IMR-90 (cell line): ENCODE results near the gene BEST1. TPM values are rescaled to one million over a fixed set of nuclear protein-coding genes. Genes with fewer than 3 reads are reported as not detected.

Experiments used
- ATAC-seq: fragments of 200-7000 bp; cut with Tn5 transposase; 2 replicates; pipeline ENCODE4 v1.9.1; 2020; ENCODE audit warnings: low read depth, mild to moderate bottlenecking, moderate library complexity
- BruUV-seq: library from RNA; stranded (reverse); fragments of 400-500 nt; replicated peaks from 2 replicates; lab custom pipeline; 2021; lab: Mats Ljungman, UMichigan
- CTCF ChIA-PET: fragments of 300-600 bp; formaldehyde crosslinking; extraction: SDS; loops from one replicate; lab custom pipeline; 2021; ENCODE audit warnings: antibody characterized with exemption; lab: Yijun Ruan, JAX
- POLR2A ChIA-PET: fragments of 300-600 bp; sonication (Branson Sonifier 250); formaldehyde crosslinking; loops from one replicate; lab custom pipeline; 2022; ENCODE audit warnings: antibody characterized with exemption; ENCODE audit not compliant: unreplicated experiment; lab: Charles Lee
- DNase-seq: peaks from one replicate; pipeline ENCODE4 v3.0.0; 2013
- H2AFZ ChIP-seq: replicated peaks from 2 replicates; pipeline ENCODE3; 2013; ENCODE audit warnings: low read length, mild to moderate bottlenecking; ENCODE audit not compliant: poor library complexity
- H2AK5ac ChIP-seq: 2 replicates; pipeline ENCODE4 v1.6.1; 2013; ENCODE audit warnings: low read depth, low read length, inconsistent platforms
- H2AK9ac ChIP-seq: replicated peaks from 2 replicates; pipeline ENCODE3; 2013; ENCODE audit warnings: mild to moderate bottlenecking, low read depth, low read length, moderate library complexity; ENCODE audit not compliant: poor library complexity
- H2BK120ac ChIP-seq: 2 replicates; pipeline ENCODE4 v1.6.1; 2013; ENCODE audit warnings: low read depth, low read length, inconsistent platforms
- H2BK15ac ChIP-seq: 3 replicates; pipeline ENCODE4 v1.6.1; 2013; ENCODE audit warnings: low read depth, low read length, inconsistent platforms
- H2BK20ac ChIP-seq: 2 replicates; pipeline ENCODE4 v1.6.1; 2013; ENCODE audit warnings: low read depth, mild to moderate bottlenecking, inconsistent platforms, low read length, moderate library complexity
- H2BK5ac ChIP-seq: 2 replicates; pipeline ENCODE4 v1.6.1; 2013; ENCODE audit warnings: mild to moderate bottlenecking, low read depth, low read length, inconsistent platforms; ENCODE audit not compliant: poor library complexity, severe bottlenecking
- H3K14ac ChIP-seq: replicated peaks from 2 replicates; pipeline ENCODE4 v1.6.1; 2013; ENCODE audit warnings: low read depth, low read length, inconsistent platforms
- H3K18ac ChIP-seq: 2 replicates; pipeline ENCODE4 v1.6.1; 2013; ENCODE audit warnings: low read depth, low read length, control low read depth
- H3K23ac ChIP-seq: 2 replicates; pipeline ENCODE4 v1.6.1; 2013; ENCODE audit warnings: low read depth, low read length, inconsistent platforms
- H3K27ac ChIP-seq: 2 replicates; pipeline ENCODE4 v1.5.1; 2013; ENCODE audit warnings: mild to moderate bottlenecking, control low read depth, low read length; ENCODE audit not compliant: insufficient read depth
- H3K27me3 ChIP-seq: 2 replicates; pipeline ENCODE4 v1.6.1; 2013; ENCODE audit warnings: low read length; ENCODE audit not compliant: control insufficient read depth, insufficient read depth
- H3K36me3 ChIP-seq: 2 replicates; pipeline ENCODE4 v1.6.1; 2013; ENCODE audit warnings: low read length, mixed read lengths; ENCODE audit not compliant: control insufficient read depth, insufficient read depth
- H3K4ac ChIP-seq: 2 replicates; pipeline ENCODE4 v1.6.1; 2013; ENCODE audit warnings: low read depth, low read length, inconsistent platforms
- H3K4me1 ChIP-seq: 2 replicates; pipeline ENCODE4 v1.6.1; 2013; ENCODE audit warnings: low read length, mixed read lengths; ENCODE audit not compliant: control insufficient read depth, insufficient read depth
- H3K4me2 ChIP-seq: 2 replicates; pipeline ENCODE4 v1.6.1; 2013; ENCODE audit warnings: low read depth, mild to moderate bottlenecking, control low read depth, low read length, moderate library complexity
- H3K4me3 ChIP-seq: 2 replicates; pipeline ENCODE4 v1.5.1; 2013; ENCODE audit warnings: low read depth, mild to moderate bottlenecking, control low read depth, low read length, moderate library complexity; ENCODE audit not compliant: insufficient read depth
- H3K56ac ChIP-seq: 2 replicates; pipeline ENCODE4 v1.6.1; 2013; ENCODE audit warnings: low read length, inconsistent platforms; ENCODE audit not compliant: insufficient read depth; ENCODE audit errors: extremely low read depth
- H3K79me1 ChIP-seq, 2 experiments: 2 replicates each; pipeline ENCODE4 v1.6.1; 2013; ENCODE audit warnings: low read length in 2 of 2, inconsistent platforms in 1 of 2, low read depth in 1 of 2
- H3K9ac ChIP-seq: 2 replicates; pipeline ENCODE4 v1.6.1; 2013; ENCODE audit warnings: low read depth, low read length, control low read depth
- H3K9me1 ChIP-seq: 2 replicates; pipeline ENCODE4 v1.6.1; 2013; ENCODE audit warnings: low read length, inconsistent platforms; ENCODE audit not compliant: insufficient read depth
- H3K9me3 ChIP-seq: 2 replicates; pipeline ENCODE4 v1.6.1; 2013; ENCODE audit warnings: low read length; ENCODE audit not compliant: control insufficient read depth, insufficient read depth
- H4K20me1 ChIP-seq: 2 replicates; pipeline ENCODE4 v1.6.1; 2013; ENCODE audit warnings: low read length, inconsistent platforms; ENCODE audit not compliant: insufficient read depth
- H4K5ac ChIP-seq: 2 replicates; pipeline ENCODE4 v1.6.1; 2013; ENCODE audit warnings: mild to moderate bottlenecking, low read depth, low read length, control low read depth
- H4K8ac ChIP-seq, 2 experiments: 2 replicates each; pipeline ENCODE4 v1.6.1; 2013; ENCODE audit warnings: low read depth in 2 of 2, low read length in 2 of 2, control low read depth in 1 of 2, inconsistent platforms in 1 of 2
- H4K91ac ChIP-seq: 2 replicates; pipeline ENCODE4 v1.6.1; 2013; ENCODE audit warnings: low read depth, low read length, inconsistent platforms; ENCODE audit not compliant: insufficient read depth
- BHLHE40 ChIP-seq: fragments of 150-350 bp; IDR thresholded peaks from 2 replicates; pipeline ENCODE4 v1.6.1; 2016; ENCODE audit warnings: mild to moderate bottlenecking, low read depth, low read length
- CEBPB ChIP-seq: IDR thresholded peaks from 2 replicates; pipeline ENCODE4 v1.6.1; 2012; ENCODE audit warnings: low read depth, low read length, improper control_type of control experiment
- CHD1 ChIP-seq: IDR thresholded peaks from 2 replicates; pipeline ENCODE4 v1.6.1; 2012; ENCODE audit warnings: low read depth, low read length, improper control_type of control experiment
- CTCF ChIP-seq: conservative IDR thresholded peaks from 2 replicates; pipeline ENCODE4 v1.5.1; 2012; ENCODE audit warnings: mild to moderate bottlenecking, low read depth, low read length, improper control_type of control experiment
- MAFK ChIP-seq: IDR thresholded peaks from 2 replicates; pipeline ENCODE4 v1.6.1; 2012; ENCODE audit warnings: low read depth, low read length, improper control_type of control experiment
- MAZ ChIP-seq: IDR thresholded peaks from 2 replicates; pipeline ENCODE4 v1.6.1; 2012; ENCODE audit warnings: low read depth, mild to moderate bottlenecking, low read length, improper control_type of control experiment, moderate library complexity, borderline replicate concordance
- MXI1 ChIP-seq: IDR thresholded peaks from 2 replicates; pipeline ENCODE4 v1.6.1; 2012; ENCODE audit warnings: low read depth, mild to moderate bottlenecking, low read length, moderate library complexity, borderline replicate concordance
- NFE2L2 ChIP-seq: fragments of 150-350 bp; IDR thresholded peaks from 2 replicates; pipeline ENCODE4 v1.6.1; 2016; ENCODE audit warnings: low read depth, mild to moderate bottlenecking, low read length
- POLR2A ChIP-seq: IDR thresholded peaks from 2 replicates; pipeline ENCODE4 v1.6.1; 2012; ENCODE audit warnings: mild to moderate bottlenecking, low read depth, low read length
- RAD21 ChIP-seq: IDR thresholded peaks from 2 replicates; pipeline ENCODE4 v1.6.1; 2012; ENCODE audit warnings: low read length, improper control_type of control experiment
- RCOR1 ChIP-seq: IDR thresholded peaks from 2 replicates; pipeline ENCODE4 v1.6.1; 2012; ENCODE audit warnings: mild to moderate bottlenecking, low read length, improper control_type of control experiment; ENCODE audit not compliant: insufficient replicate concordance
- RFX5 ChIP-seq: IDR thresholded peaks from 2 replicates; pipeline ENCODE4 v1.8.0; 2012; ENCODE audit warnings: low read depth, mild to moderate bottlenecking, low read length, moderate library complexity
- SMC3 ChIP-seq: fragments of 150-350 bp; IDR thresholded peaks from 2 replicates; pipeline ENCODE4 v1.6.1; 2016; ENCODE audit warnings: low read depth, mild to moderate bottlenecking, antibody characterized with exemption, low read length, moderate library complexity
- USF2 ChIP-seq: fragments of 150-350 bp; IDR thresholded peaks from 2 replicates; pipeline ENCODE4 v1.6.1; 2017; ENCODE audit warnings: mild to moderate bottlenecking, antibody characterized with exemption, low read length, low read depth
- WGBS, 2 experiments: methylation state at CpG; one replicate each; pipeline versions ENCODE4 v1.1.5 to v1.1.7; 2013; ENCODE audit warnings: missing lambda C conversion rate in 2 of 2; ENCODE audit not compliant: insufficient read length in 1 of 2; ENCODE audit errors: extremely low coverage in 2 of 2; 5-methylcytosine and 5-hydroxymethylcytosine counted together
- dilution Hi-C: fragments of 300-500 bp; cut with HindIII; formaldehyde crosslinking; loops from one replicate; pipeline ENCODE4 v1.14.3; 2018; ENCODE audit warnings: low sequenced_read_pairs; ENCODE audit not compliant: unreplicated experiment
- in situ Hi-C: fragments of 300-500 bp; cut with MboI; formaldehyde crosslinking; loops from 3 replicates; pipeline ENCODE4 v1.14.3; 2019; ENCODE audit warnings: low sequenced_read_pairs, inconsistent platforms, mixed read lengths
- intact Hi-C: fragments of 100-400 bp; cut with micrococcal nuclease; formaldehyde crosslinking; loops from 2 replicates; pipeline ENCODE4 v1.10.0; 2022
- polyA plus RNA-seq, 3 experiments: library from polyadenylated mRNA; depleted of rRNA; stranded (reverse); fragments of >200 nt; gene quantifications; 2 replicates each; pipeline ENCODE4 v1.2.3, GENCODE V29; 2012; ENCODE audit warnings: low replicate concordance in 1 of 3
- total RNA-seq: library from RNA; depleted of rRNA; stranded (reverse); fragments of >200 nt; gene quantifications from 2 replicates; pipeline ENCODE4 v1.2.3, GENCODE V29; 2012

BEST1 gene
- total and polyA plus RNA-seq, 2 of the 4 experiments (the other 2 are of a cell fraction) = 0.90 to 1.4 TPM

DNA sequence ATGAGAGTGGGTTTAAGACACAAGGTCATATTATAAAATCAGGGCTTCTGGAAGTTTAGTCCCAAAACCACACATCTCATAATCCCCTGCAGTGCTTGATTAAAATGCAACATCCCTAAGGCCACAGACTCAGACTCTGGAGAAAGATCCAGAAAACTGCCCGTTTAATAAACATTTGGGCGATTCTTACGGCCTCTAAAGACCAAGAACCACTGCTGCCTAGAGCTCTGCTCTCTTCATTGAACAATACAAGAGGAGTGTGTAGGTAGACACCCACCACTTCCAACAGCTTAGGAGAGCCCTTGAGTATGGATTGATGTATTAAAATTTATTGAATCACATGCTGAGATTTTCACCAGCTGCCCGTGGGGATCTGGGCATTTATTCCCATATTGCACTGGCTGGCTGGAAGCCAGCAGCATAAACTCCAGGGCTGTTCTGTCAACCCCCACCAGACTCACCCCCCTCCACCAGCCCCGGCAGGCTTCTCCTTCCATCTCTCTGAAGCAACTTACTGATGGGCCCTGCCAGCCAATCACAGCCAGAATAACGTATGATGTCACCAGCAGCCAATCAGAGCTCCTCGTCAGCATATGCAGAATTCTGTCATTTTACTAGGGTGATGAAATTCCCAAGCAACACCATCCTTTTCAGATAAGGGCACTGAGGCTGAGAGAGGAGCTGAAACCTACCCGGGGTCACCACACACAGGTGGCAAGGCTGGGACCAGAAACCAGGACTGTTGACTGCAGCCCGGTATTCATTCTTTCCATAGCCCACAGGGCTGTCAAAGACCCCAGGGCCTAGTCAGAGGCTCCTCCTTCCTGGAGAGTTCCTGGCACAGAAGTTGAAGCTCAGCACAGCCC, 749 bp upstream of the BEST1 start:
- Histone ChIP-seq H2BK20ac (peak overlapping the region; percentile 78), H3K4ac (peak overlapping the region; percentile 93), H3K4me2 (peak overlapping the region; percentile 47), H2AFZ (peak overlapping the region; percentile 65), H3K27ac (peak overlapping the region; percentile 48), H3K4me3 (no peak overlapping the region), H4K91ac (peak overlapping the region; percentile 95), H3K9me1 (peaks cover 15% of the 10 kb centered on the region), H4K8ac (peak overlapping the region; percentile 84 to 90), H2BK5ac (no peak overlapping the region), H4K5ac (peak overlapping the region; percentile 11), H3K4me1 (peaks cover 9% of the 10 kb centered on the region; the same call in 1 of the 2 replicates), H4K20me1 (no peaks in the 10 kb centered on the region), H3K14ac (peak overlapping the region; percentile 57), H3K27me3 (no peaks in the 10 kb centered on the region; the same call in 1 of the 2 replicates), H3K9ac (peak overlapping the region; percentile 27), H3K79me1 (peaks cover 0 to 9% of the 10 kb centered on the region in 2 experiments; a peak in 1 of 4 replicates), H3K36me3 (no peaks in the 10 kb centered on the region), H2AK9ac (peak overlapping the region; percentile 58), H2BK15ac (peak overlapping the region; percentile 61), H2BK120ac (peak overlapping the region; percentile 92), H3K9me3 (no peaks in the 10 kb centered on the region), H3K56ac (peak overlapping the region; percentile 13; the same call in 1 of the 2 replicates), H3K23ac (peak overlapping the region; percentile 71), H3K18ac (peak overlapping the region; percentile 3; the same call in 1 of the 2 replicates), H2AK5ac (peak overlapping the region; percentile 77; the same call in 1 of the 2 replicates)
- intact Hi-C loops (no loop called here), dilution Hi-C loops (no loop called here), in situ Hi-C loops (loop anchor here (5.0 to 10.0 kb wide), 3 partner anchors 52 to 152 kb away; no protein-coding TSS in a partner anchor)
- no TSS peak for BruUV-seq
- ChIA-PET POLR2A (interaction anchor here (0.6 to 1.2 kb wide), 7 partner anchors 15 to 133 kb away, joined by 3 to 6 read pairs (median 4); no protein-coding TSS in a partner anchor), CTCF (interaction anchor here (0.7 to 2.1 kb wide), 7 partner anchors 50 to 159 kb away, joined by 3 to 22 read pairs (median 4); no protein-coding TSS in a partner anchor)
- ATAC-seq (peak; percentile 92), DNase-seq (peak; percentile 98)
- no CpG with 5 or more reads among the region's 9 CpGs for WGBS, 2 experiments
- TF ChIP-seq CHD1 (no peak), MXI1 (no peak), RAD21 (no peak), POLR2A (peak; percentile 67; the same call in 1 of the 2 replicates), CTCF (no peak), NFE2L2 (no peak), BHLHE40 (0 out of 2 replicates have a peak, but pooled peaks have one; percentile 8), MAZ (peak; percentile 47; the same call in 1 of the 2 replicates), SMC3 (no peak), CEBPB (peak; percentile 98), RFX5 (no peak), MAFK (peak; percentile 43), USF2 (no peak), RCOR1 (no peak)
